ENCODE data around the gene SLC38A10. TPM values are rescaled to one million over a fixed set of nuclear protein-coding genes. Genes with fewer than 3 reads are reported as not detected.

SLC38A10 gene
- polyA plus RNA-seq, 4 donors, result 55.3 to 72.5 (median 58.5) TPM

DNA sequence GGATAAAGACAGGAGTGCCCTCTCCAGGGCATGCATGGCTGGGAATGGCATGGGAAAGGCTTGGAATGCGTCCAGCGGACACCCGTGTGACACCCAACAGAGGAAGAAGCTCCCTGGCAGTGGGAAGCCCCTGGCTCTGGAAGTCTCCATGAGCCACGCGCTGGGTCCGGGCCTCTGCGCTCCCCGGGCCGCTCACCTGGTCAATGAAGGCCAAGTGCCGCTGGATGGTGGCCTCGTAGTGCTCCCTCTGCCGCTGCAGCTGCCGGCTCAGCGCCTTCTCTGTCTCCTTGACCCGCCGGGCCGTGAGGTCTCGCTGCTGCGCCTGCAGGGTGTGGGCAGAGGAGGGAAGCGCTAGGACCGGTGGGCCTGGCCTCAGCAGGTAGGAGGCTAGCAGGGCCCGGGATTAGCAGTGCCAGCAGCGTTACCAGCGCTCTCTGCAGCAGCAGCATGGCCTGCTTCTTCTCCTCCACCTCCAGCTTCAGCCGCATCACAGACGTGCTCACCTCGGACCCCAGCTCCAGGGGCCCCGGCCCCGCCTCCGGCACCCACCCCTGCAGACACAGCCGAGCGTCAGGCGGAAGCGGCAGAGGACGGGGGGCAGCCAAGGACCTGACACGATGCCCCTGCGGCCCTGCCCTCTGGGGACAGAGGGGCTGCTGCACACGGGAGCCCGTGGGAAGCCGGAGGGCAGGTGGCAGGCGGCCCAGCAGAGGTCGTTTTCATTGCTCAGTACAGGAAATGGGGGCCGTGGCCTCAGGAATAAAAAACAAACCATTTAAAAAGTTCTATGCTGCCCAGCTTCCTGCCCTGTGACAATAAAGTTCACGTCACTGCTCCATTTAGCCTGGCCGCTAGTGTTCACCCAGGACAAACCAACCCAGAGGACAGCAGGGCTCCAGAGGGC is 98.3 kb downstream of the SLC38A10 start:
- DNase-seq (ENCODE audit: low read depth in 4 of 4, low spot score in 3 of 4), result no peak

DNA sequence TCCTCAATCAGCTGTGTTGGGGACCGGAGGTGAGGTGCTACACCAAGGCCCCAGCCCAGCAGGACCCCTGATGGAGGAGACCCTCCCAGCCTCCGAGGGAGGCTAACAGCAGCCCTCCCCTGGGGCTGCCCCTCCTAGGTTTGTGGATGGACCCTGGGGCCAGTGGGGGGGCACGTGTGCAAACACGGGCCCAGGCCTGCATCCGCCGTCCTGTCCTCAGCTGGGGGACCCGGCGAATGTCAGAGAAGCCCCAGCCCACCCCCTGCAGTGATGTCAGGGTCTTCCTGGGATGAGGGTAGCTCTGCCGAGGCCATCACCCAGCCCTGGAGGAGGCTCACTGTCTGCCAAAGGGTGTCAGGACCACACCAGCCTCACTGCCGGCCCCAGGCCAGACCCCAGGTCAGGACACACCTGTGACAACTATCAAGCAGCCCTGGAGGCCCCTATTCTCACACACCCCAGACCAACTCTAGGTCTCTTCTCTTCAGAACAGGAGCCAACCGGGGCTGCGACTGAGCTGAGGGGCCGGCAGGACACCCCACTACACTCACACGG is 99.1 kb downstream of the SLC38A10 start:
- no peak for DNase-seq (ENCODE audit: low read depth in 4 of 4, low spot score in 3 of 4)

Other genes with a start within 250 kb of the SLC38A10 start
- gene PVALEF, start 129.8 kb downstream of the SLC38A10 start, polyA plus RNA-seq (ENCODE audit: insufficient read length in 4 of 4), result under 1 TPM in 3 of 4 donors, not detected in 1; 0.13 to 0.39 (median 0.23) TPM
- 1 to 10 TPM; 3.3 to 7.3 (median 3.6) TPM for gene AATK, start 129.1 kb downstream of the SLC38A10 start, polyA plus RNA-seq (ENCODE audit: insufficient read length in 4 of 4)
- 10 to 100 TPM; 13.6 to 24.1 (median 14.6) TPM for gene CEP131, start 72.3 kb downstream of the SLC38A10 start, polyA plus RNA-seq (ENCODE audit: insufficient read length in 4 of 4)
- 10 to 100 TPM; 16.3 to 27.7 (median 17.7) TPM for gene TEPSIN, start 56.3 kb downstream of the SLC38A10 start, polyA plus RNA-seq (ENCODE audit: insufficient read length in 4 of 4)
- 10 to 100 TPM; 46.3 to 55.4 (median 50.3) TPM for gene NDUFAF8, start 56.0 kb downstream of the SLC38A10 start, polyA plus RNA-seq (ENCODE audit: insufficient read length in 4 of 4)
- 10 to 100 TPM; 16.6 to 24.7 (median 18.8) TPM for gene BAHCC1, start 100.2 kb upstream of the SLC38A10 start, polyA plus RNA-seq (ENCODE audit: insufficient read length in 4 of 4)
- 1,000 to 10,000 TPM; 3,124 to 3,561 (median 3,180) TPM for gene ACTG1, start 217.5 kb upstream of the SLC38A10 start, polyA plus RNA-seq (ENCODE audit: insufficient read length in 4 of 4)
- gene FSCN2, start 233.1 kb upstream of the SLC38A10 start, polyA plus RNA-seq (ENCODE audit: insufficient read length in 4 of 4), result 1 to 10 TPM; 1.1 to 2.3 (median 1.6) TPM

All from right renal pelvis (tissue), 4 donors.